PC-9 (cell line): ENCODE measurements around the gene TTC24. TPM values are rescaled to one million over a fixed set of nuclear protein-coding genes. Genes with fewer than 3 reads are reported as not detected.
A peak's percentile ranks its signal among the peaks of the same experiment; 100 is the strongest.

Experiments
- BruUV-seq: library from RNA; stranded (reverse); fragments of 400-500 nt; replicated peaks from 2 replicates; lab custom pipeline; 2021; lab: Mats Ljungman, UMichigan
- CTCF ChIA-PET: fragments of 300-600 bp; sonication (Branson Sonifier 250); formaldehyde crosslinking; loops from one replicate; lab custom pipeline; 2022; ENCODE audit warnings: antibody characterized with exemption; lab: Charles Lee
- POLR2A ChIA-PET: fragments of 300-600 bp; sonication (Branson Sonifier 250); formaldehyde crosslinking; loops from one replicate; lab custom pipeline; 2022; ENCODE audit warnings: antibody characterized with exemption; ENCODE audit not compliant: unreplicated experiment; lab: Charles Lee
- DNase-seq, 2 experiments: peaks; one replicate each; pipeline versions ENCODE4 v3.0.0 to v3.0.0-alpha.2; 2015 to 2022; ENCODE audit warnings: mixed read lengths in 1 of 2
- H2AFZ ChIP-seq: fragments of 200-600 bp; sonication (generic); 2 replicates; pipeline ENCODE4 v1.8.1; 2017; ENCODE audit warnings: antibody characterized with exemption
- H3F3A ChIP-seq: fragments of 200-600 bp; sonication (generic); 2 replicates; pipeline ENCODE4 v1.8.1; 2017; ENCODE audit warnings: antibody characterized with exemption, mild to moderate bottlenecking, low read depth; ENCODE audit not compliant: insufficient read depth
- H3K27ac ChIP-seq: fragments of 200-600 bp; sonication (generic); 2 replicates; pipeline ENCODE4 v1.6.1; 2016; ENCODE audit warnings: mixed run types
- H3K27me3 ChIP-seq: fragments of 200-600 bp; sonication (generic); 2 replicates; pipeline ENCODE4 v1.6.1; 2016; ENCODE audit warnings: low read depth, mixed run types; ENCODE audit not compliant: insufficient read depth
- H3K36me3 ChIP-seq: fragments of 200-600 bp; sonication (generic); 2 replicates; pipeline ENCODE4 v1.6.1; 2016; ENCODE audit warnings: low read depth, mixed run types
- H3K4me1 ChIP-seq: fragments of 200-600 bp; sonication (generic); replicated peaks from 2 replicates; pipeline ENCODE4 v1.6.1; 2016; ENCODE audit warnings: mixed run types; ENCODE audit not compliant: insufficient read depth
- H3K4me2 ChIP-seq: fragments of 200-600 bp; sonication (generic); 2 replicates; pipeline ENCODE4 v1.6.1; 2017; ENCODE audit warnings: mixed run types
- H3K4me3 ChIP-seq: fragments of 200-600 bp; sonication (generic); 2 replicates; pipeline ENCODE4 v1.6.1; 2016; ENCODE audit warnings: mixed run types
- H3K79me2 ChIP-seq: fragments of 200-600 bp; sonication (generic); 2 replicates; pipeline ENCODE4 v1.6.1; 2017; ENCODE audit warnings: low read depth, mixed run types
- H3K9me2 ChIP-seq: fragments of 200-600 bp; sonication (generic); 2 replicates; pipeline ENCODE4 v1.8.1; 2017; ENCODE audit warnings: mild to moderate bottlenecking; ENCODE audit not compliant: insufficient read depth
- H3K9me3 ChIP-seq: fragments of 200-600 bp; sonication (generic); 2 replicates; pipeline ENCODE4 v1.8.1; 2016; ENCODE audit warnings: low read depth; ENCODE audit not compliant: insufficient read depth
- H4K20me1 ChIP-seq: fragments of 200-600 bp; sonication (generic); 2 replicates; pipeline ENCODE4 v1.8.1; 2017; ENCODE audit not compliant: insufficient read depth
- EZH2 ChIP-seq: fragments of 200-600 bp; sonication (generic); IDR thresholded peaks from 2 replicates; pipeline ENCODE4 v1.8.0; 2017; ENCODE audit warnings: antibody characterized with exemption, low read depth
- intact Hi-C: fragments of 100-400 bp; cut with micrococcal nuclease; formaldehyde crosslinking; loops from one replicate; pipeline ENCODE4 v1.10.0; 2022; ENCODE audit not compliant: unreplicated experiment
- total RNA-seq: library from RNA; stranded (reverse); gene quantifications from 2 replicates; pipeline ENCODE4 v1.2.3, GENCODE V29; 2021
- TF ChIP-seq, protein P1 (sequence below): fragments of 200-600 bp; sonication (generic); conservative IDR thresholded peaks from 2 replicates; pipeline ENCODE4 v1.6.1; 2017; ENCODE audit warnings: mixed run types, antibody characterized with exemption, mild to moderate bottlenecking, moderate library complexity

The TTC24 gene
- total RNA-seq, 1 experiment from 2014 or later, result not detected

DNA sequence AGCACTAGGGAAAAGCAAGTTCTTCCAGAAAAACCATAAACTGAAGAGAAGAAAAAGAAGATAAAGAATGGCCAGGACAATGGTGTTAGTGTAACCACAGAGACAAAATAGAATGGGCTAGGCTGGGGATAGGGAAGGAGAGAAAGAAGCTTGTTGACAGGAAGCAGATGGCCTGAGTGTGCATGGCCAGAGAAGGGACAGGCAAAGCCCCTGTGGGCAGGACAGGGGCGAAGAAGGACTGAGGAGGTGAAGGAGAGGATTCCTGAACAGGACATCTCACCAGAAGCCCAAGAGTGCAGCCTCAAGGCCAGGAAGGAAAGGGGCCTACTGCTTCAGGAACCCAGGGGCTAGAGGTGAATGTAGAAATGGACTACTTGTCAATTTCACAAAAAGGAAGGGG lies 36.5 kb upstream of the TTC24 start:
- intact Hi-C loops, result no loop called here
- H3K9me3 ChIP-seq, result no peaks in the 10 kb centered on the region
- TF ChIP-seq EZH2, result no peak
- TF ChIP-seq, protein P1, sequence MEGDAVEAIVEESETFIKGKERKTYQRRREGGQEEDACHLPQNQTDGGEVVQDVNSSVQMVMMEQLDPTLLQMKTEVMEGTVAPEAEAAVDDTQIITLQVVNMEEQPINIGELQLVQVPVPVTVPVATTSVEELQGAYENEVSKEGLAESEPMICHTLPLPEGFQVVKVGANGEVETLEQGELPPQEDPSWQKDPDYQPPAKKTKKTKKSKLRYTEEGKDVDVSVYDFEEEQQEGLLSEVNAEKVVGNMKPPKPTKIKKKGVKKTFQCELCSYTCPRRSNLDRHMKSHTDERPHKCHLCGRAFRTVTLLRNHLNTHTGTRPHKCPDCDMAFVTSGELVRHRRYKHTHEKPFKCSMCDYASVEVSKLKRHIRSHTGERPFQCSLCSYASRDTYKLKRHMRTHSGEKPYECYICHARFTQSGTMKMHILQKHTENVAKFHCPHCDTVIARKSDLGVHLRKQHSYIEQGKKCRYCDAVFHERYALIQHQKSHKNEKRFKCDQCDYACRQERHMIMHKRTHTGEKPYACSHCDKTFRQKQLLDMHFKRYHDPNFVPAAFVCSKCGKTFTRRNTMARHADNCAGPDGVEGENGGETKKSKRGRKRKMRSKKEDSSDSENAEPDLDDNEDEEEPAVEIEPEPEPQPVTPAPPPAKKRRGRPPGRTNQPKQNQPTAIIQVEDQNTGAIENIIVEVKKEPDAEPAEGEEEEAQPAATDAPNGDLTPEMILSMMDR, result no peak
- H3K36me3 ChIP-seq, result peaks cover 17% of the 10 kb centered on the region
- DNase-seq, result peak in 1 of 2 experiments; percentile 49
- H3K79me2 ChIP-seq, result no peaks in the 10 kb centered on the region
- H3K4me3 ChIP-seq, result no peak overlapping the region
- no peaks in the 10 kb centered on the region; the same call in 1 of the 2 replicates for H4K20me1 ChIP-seq
- no TSS peak for BruUV-seq
- ChIA-PET CTCF (interaction anchor here (0.8 kb wide), 1 partner anchor 86 kb away, joined by 5 read pairs; no protein-coding TSS in a partner anchor), POLR2A (interaction anchor here (0.7 kb wide), 1 partner anchor 42 kb away, joined by 4 read pairs; no protein-coding TSS in a partner anchor)
- H3K27me3 ChIP-seq, result no peaks in the 10 kb centered on the region
- H3K4me1 ChIP-seq, result peaks cover 11% of the 10 kb centered on the region
- no peaks in the 10 kb centered on the region for H3K9me2 ChIP-seq
- no peaks in the 10 kb centered on the region; the same call in 1 of the 2 replicates for H3F3A ChIP-seq
- no peak overlapping the region for H3K27ac ChIP-seq
- peak overlapping the region; percentile 34; the same call in 1 of the 2 replicates for H3K4me2 ChIP-seq
- no peak overlapping the region for H2AFZ ChIP-seq

DNA sequence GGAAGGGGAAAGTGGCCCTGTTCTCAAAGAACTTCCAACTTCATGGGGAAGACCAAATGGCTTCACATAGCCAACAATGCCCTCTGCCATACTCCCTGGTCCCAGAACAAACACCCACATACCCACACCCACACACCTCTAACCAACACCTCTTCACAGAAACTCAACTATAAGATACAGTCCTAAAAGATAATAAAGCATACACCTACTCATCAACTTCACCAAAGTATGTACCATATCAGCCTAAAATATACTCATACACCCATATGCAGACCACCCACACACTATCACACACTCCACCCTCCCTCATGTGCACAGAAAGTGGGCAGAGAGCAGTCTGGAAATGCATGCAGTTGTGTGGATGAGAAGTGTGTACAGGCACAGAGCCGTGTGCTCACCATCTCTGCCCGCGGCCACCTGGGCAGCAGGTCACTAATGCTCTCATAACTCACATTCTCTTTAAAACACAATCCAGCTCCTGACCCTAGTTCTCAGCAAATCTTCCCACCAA lies 34.9 kb upstream of the TTC24 start:
- CTCF ChIA-PET, result no interaction called here
- no peak overlapping the region for H3K27ac ChIP-seq
- no peak overlapping the region for H3K4me3 ChIP-seq

DNA sequence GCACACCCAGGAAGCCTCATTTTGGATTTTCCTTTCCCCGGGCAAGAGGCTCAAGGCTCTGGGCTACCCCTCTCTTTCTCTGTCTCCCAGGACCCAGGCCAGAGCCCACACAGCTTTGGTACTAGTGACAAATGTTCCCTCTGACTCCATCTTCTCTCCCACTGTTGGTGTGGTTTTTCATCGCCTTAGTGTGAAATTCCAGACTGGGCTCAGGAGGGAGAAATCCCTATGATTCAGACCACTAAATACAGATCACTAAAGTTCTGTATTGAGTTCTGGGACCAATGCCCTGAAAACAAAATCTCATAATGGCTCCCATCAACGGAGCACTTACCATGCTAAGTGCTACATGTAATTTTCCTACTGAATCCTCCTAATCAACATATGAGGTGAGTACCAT lies 33.3 kb upstream of the TTC24 start:
- intact Hi-C loops, result no loop called here
- Histone ChIP-seq H3K27me3 (no peaks in the 10 kb centered on the region), H3K4me1 (peaks cover 16% of the 10 kb centered on the region), H3K4me2 (no peak overlapping the region), H3F3A (no peaks in the 10 kb centered on the region; the same call in 1 of the 2 replicates), H3K27ac (no peak overlapping the region), H3K79me2 (no peaks in the 10 kb centered on the region), H3K9me2 (no peaks in the 10 kb centered on the region), H3K9me3 (no peaks in the 10 kb centered on the region), H3K4me3 (no peak overlapping the region), H3K36me3 (peaks cover 11% of the 10 kb centered on the region), H2AFZ (no peak overlapping the region), H4K20me1 (no peaks in the 10 kb centered on the region; the same call in 1 of the 2 replicates)
- CTCF ChIA-PET, result no interaction called here
- TF ChIP-seq EZH2, result no peak
- TF ChIP-seq, protein P1, result no peak
- no TSS peak for BruUV-seq
- POLR2A ChIA-PET, result no interaction called here
- DNase-seq, result no peak

More for the DNA sequence above, 34.9 kb upstream of the TTC24 start:
- intact Hi-C loops, result no loop called here
- H3K9me2 ChIP-seq, result no peaks in the 10 kb centered on the region
- POLR2A ChIA-PET, result no interaction called here
- H3F3A ChIP-seq, result no peaks in the 10 kb centered on the region; the same call in 1 of the 2 replicates
- no peaks in the 10 kb centered on the region for H3K27me3 ChIP-seq
- no peak overlapping the region for H2AFZ ChIP-seq
- H3K79me2 ChIP-seq, result no peaks in the 10 kb centered on the region
- BruUV-seq, result no TSS peak
- H3K4me1 ChIP-seq, result peaks cover 11% of the 10 kb centered on the region
- H3K9me3 ChIP-seq, result no peaks in the 10 kb centered on the region
- H4K20me1 ChIP-seq, result no peaks in the 10 kb centered on the region; the same call in 1 of the 2 replicates
- DNase-seq, result no peak
- TF ChIP-seq, protein P1, result no peak
- no peak for TF ChIP-seq EZH2
- H3K36me3 ChIP-seq, result peaks cover 17% of the 10 kb centered on the region
- no peak overlapping the region for H3K4me2 ChIP-seq
